Hindlimb muscle (tissue), 1 donor: ENCODE measurements around the gene NLRX1. TPM values are rescaled to one million over a fixed set of nuclear protein-coding genes. Genes with fewer than 3 reads are reported as not detected.
A peak's percentile ranks its signal among the peaks of the same experiment; 100 is the strongest.
"Not testable (repeated sequence)": the region's sequence is repeated elsewhere in the genome, so short reads cannot be mapped to it uniquely, and the experiment has no call there.

Source experiments
- DNase-seq: peaks from one replicate; pipeline ENCODE4 v3.0.0-alpha.2; 2013
- polyA plus RNA-seq: library from polyadenylated mRNA; unstranded; fragments of 120-200 nt; gene quantifications from one replicate; pipeline ENCODE4 v1.2.1, GENCODE V29; 2013; ENCODE audit not compliant: insufficient read length

The NLRX1 gene
- polyA plus RNA-seq, 1 donor: 14.6 TPM

GRCh38 chr11:119155733-119156492 lies 12.6 kb upstream of the NLRX1 start:
- no peak for DNase-seq

- DNase-seq: no peak
Observed at GRCh38 chr11:119156496-119156895, 12.0 kb upstream of the NLRX1 start.

DNA sequence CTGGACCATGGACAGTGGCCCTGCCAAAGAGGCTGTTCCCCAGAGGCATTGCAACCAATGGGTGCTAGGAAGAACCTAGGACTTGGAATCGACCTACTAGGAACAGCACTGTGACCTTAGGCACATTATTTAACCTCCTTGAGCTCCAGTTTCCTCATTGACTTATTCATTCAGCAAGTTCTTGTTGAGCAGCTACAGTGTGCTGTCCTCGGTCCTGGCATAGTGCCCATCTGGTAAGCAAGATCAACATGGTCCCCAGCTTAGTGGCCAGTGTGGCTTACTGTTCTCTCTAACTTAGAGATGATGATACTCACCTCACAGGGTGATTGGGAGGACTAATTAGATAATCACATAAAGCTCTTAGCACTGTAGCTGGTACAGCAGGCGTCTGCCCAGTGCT lies 11.5 kb upstream of the NLRX1 start:
- no peak for DNase-seq

- DNase-seq: no peak
Observed at GRCh38 chr11:119158467-119158866, 10.1 kb upstream of the NLRX1 start.

DNA sequence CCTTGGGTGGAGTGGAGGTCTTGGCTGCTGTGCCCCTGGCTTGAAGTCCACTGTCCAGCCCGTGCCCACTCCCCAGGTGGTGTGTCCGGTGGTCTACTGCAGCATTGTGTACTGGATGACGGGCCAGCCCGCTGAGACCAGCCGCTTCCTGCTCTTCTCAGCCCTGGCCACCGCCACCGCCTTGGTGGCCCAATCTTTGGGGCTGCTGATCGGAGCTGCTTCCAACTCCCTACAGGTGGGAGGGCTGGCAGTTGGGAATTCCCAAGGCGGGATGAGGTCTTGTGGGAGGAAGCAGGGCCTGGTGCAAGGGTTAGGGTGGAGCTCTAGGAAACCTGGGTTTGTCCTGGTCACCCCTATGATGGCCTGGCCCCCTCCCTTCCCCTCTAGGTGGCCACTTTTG lies 8.4 kb upstream of the NLRX1 start:
- DNase-seq: no peak

DNA sequence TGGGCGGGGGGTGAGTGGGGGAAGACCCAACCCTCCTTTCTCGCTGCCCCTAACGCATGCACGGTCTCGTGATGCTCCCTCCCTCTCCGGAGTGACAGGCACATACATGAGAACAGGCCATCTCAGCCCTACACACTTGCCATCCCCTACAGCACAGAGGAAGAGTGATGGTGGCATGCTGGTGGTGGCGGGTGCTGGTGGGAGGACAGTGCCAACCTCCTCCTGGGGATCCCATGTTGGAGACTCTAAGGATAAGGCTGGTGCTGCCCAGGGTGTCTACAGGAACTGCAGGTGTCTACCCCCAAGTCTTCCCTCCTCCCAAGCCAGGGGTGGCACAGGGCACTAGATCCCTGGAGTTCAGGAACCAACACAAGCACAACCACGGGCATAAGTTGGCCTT lies 6.7 kb upstream of the NLRX1 start:
- DNase-seq: no peak

DNA sequence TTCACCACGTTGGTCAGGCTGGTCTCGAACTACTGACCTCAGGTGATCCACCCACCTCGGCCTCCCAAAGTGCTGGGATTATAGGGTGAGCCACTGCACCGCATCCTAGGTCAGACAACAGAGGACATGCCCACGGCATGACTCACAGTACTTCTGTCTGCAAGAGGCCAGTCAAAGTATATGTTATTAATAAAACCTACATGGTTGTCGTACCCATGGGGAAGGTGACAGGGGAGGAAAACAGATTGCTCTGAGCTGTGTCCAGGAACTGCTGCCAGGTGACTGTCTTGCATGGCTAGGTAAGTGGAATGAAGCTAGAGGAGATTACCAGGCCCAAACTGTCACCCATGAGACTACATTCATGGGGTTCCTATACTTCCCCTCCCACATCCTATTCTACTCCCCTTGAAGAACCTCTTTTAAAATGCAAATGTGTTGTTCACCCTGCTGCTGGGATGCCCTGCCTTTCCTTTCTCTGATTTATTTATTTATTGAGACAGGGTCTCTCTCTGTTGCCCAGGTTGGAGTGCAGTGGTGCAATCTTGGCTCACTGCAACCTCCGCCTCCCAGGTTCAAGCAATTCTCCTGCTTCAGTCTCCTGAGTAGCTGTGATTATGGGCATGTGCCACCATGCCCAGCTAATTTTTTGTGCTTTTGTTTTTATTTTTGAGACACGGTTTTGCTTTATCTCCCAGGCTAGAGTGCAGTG lies 2.0 kb upstream of the NLRX1 start:
- DNase-seq: no peak

DNA sequence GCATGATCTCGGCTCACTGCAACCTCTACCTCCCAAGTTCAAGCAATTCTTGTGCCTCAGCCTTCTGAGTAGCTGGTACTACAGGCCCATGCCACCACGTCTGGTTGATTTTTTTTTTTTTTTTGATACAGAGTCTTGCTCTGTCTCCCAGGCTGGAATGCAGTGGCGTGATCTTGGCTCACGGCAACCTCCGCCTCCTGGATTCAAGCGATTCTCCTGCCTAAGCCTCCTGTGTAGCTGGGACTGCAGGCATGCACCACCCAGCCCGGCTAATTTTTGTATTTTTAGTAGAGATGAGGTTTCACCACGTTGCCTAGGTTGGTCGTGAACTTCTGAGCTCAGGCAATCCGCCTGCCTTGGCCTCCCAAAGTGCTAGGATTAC lies 1.5 kb upstream of the NLRX1 start:
- DNase-seq: not testable (repeated sequence)

DNA sequence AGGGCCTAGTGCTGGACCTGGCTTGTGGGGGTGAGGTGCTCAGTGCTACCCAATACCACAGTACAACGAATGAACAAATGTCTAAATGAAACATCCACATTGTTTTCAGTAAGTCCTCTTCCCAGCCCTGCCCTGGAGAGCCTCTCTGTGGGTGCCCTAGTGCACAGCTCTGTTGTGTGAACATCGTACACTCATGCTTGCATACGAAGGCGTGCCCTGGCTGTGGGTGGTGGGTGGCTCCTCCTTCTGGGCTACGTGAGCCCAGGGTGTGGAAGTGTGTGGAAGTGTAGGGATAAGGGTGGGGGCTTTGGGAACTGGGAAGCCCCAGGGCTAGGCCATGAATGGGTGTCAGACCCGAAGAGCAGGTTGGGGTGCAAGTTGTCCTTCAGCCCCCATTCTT lies 592 bp upstream of the NLRX1 start:
- DNase-seq: no peak

DNA sequence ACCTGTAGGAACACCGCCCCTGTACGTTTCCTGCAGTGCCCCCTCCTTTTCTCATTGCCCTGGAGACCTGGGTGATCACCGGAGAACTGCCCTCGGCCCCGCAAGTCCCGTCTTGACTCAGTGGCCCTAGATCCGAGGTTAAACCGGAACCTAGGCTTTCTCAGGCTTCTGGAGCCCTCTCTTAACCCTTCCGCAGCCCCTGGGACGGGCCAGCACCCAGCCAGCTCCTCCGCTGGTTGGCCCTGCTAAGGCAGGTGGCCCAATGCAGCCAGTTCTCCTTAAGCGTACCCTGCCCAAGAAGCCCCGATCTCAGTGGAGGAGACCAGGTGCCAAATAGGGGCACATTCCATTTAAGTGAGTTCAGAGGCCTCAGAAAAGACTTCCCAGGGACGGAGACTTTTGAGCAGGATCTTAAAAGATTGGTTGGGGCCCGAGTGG lies 776 bp downstream of the NLRX1 start:
- peak; percentile 40 for DNase-seq

- DNase-seq: no peak
Observed at GRCh38 chr11:119172513-119172912, 4.0 kb downstream of the NLRX1 start.

GRCh38 chr11:119173453-119173852 lies 4.9 kb downstream of the NLRX1 start:
- no peak for DNase-seq

DNA sequence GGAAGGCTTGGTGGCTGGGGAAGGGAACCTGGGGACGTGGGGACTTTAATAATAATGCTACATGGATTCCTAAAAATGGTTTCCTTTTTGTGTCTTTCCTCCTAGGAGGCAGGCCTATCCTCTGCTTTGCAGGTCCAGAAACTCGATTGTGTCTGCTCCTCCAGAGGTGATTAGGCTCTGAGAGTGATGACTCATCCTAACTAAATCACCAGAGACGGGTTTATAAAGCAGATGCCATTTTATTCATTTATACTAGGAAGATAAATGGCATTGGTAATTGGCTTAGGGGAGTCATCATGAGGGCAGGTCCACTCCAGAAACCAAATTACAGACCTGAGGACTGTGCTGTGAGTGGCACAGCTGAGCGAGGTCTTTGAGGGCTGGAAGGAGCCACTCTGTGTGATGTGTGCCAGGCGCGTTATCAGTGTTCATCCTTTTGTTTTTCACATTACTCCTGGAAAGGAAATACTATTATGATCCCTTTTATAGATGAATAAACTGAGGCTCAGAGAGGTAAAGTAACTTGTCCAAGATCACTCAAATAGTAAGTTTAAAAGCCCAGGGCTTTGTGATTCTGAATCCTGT lies 7.1 kb downstream of the NLRX1 start:
- DNase-seq: no peak

- no peak for DNase-seq
Observed at GRCh38 chr11:119178166-119178680, 9.7 kb downstream of the NLRX1 start.

DNA sequence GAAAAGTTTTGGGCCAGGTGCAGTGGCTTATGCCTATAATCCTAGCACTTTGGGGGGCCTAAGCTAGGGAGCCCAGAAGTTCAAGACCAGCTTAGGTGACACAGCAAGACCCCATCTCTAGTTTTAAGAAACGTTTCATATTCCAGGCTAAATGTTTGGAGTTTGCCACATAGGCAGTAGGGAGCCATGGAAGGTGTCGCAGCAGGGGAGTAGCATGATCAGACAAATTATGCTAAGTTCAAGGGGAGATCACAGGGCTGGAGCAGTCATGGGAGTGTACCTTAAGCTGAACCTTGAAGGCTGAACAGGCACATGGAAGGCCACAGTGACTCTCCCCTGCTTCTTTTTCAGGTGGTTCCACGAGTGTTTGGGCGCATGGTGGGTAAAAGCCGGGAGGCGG lies 10.8 kb downstream of the NLRX1 start:
- no peak for DNase-seq

DNA sequence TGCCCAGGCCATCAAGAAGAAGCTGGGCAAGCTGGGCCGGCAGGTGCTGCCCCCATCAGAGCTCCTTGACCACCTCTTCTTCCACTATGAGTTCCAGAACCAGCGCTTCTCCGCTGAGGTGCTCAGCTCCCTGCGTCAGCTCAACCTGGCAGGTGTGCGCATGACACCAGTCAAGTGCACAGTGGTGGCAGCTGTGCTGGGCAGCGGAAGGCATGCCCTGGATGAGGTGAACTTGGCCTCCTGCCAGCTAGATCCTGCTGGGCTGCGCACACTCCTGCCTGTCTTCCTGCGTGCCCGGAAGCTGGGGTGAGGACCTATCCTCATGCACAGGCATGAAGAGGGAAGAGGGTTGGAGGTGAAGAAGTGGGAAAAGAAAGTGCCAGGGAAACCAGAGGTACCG lies 11.5 kb downstream of the NLRX1 start:
- DNase-seq: no peak

- DNase-seq: no peak
Observed at GRCh38 chr11:119180729-119181676, 12.5 kb downstream of the NLRX1 start.

GRCh38 chr11:119181677-119182412 lies 13.3 kb downstream of the NLRX1 start:
- DNase-seq: no peak

DNA sequence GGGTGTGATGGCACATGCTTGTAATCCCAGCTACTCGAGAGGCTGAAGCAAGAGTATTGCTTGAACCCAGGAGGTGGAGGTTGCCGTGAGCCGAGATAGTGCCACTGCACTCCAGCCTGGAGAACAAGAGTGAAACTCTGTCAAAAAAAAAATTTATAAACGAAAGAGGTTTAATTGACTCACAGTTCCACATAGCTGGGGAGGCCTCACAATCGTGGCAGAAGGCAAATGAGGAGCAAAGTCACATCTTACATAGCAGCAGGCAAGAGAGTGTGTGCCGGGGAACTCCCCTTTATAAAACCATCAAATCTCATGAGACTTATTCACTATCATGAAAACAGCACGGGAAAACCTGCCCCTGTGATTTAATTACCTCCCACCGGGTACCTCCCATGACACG lies 15.9 kb downstream of the NLRX1 start:
- not testable (repeated sequence) for DNase-seq

GRCh38 chr11:119185981-119186634 lies 17.6 kb downstream of the NLRX1 start:
- DNase-seq: no peak
